ENCODE measurements around the gene LRRC2. TPM values are rescaled to one million over a fixed set of nuclear protein-coding genes. Genes with fewer than 3 reads are reported as not detected.
"Not testable (repeated sequence)": the region's sequence is repeated elsewhere in the genome, so short reads cannot be mapped to it uniquely, and the experiment has no call there.

The LRRC2 gene
- total and polyA plus RNA-seq, 10 donors = 0.59 to 10.9 (median 5.0) TPM

GRCh38 chr3:46549408-46549904 lies 16.6 kb downstream of the LRRC2 start:
- TF ChIP-seq POLR2AphosphoS5 (IDR thresholded peaks at IDR 0.05) = no peak
- no peak for TF ChIP-seq CTCF (IDR thresholded peaks at IDR 0.05 in 8 of 11, conservative IDR thresholded peaks at IDR 0.05 in 3 of 11)
- no peak for TF ChIP-seq POLR2A (IDR thresholded peaks at IDR 0.05)
- Histone ChIP-seq H3K36me3 (peaks cover 0 to 5% (median 0%) of the 10 kb centered on the region in 6 donors), H3K4me1 (peaks cover 0 to 15% (median 0%) of the 10 kb centered on the region in 6 donors), H3K27me3 (replicated peaks in 1 of 7) (peaks cover 0 to 5% (median 0%) of the 10 kb centered on the region in 7 donors), H3K27ac (no peak overlapping the region), H3K4me3 (no peak overlapping the region), H3K9me3 (no peaks in the 10 kb centered on the region)
- WGBS, 5 donors = 32 to 61% (median 51%) methylated on average over 4 of the region's 4 CpGs
- intact Hi-C loops (cut with DNase I; ENCODE audit: low total_unique reads) = no loop called here
- no peak for DNase-seq

- H3K4me3 ChIP-seq; DNase-seq; H3K36me3 ChIP-seq; H3K9me3 ChIP-seq; H3K27ac ChIP-seq; intact Hi-C loops (cut with DNase I; ENCODE audit: low total_unique reads); H3K27me3 ChIP-seq (replicated peaks in 1 of 7): not testable (repeated sequence)
- peaks cover 0 to 15% (median 0%) of the 10 kb centered on the region in 6 donors for H3K4me1 ChIP-seq
- WGBS, 5 donors = 95 to 99% (median 97%) methylated on average over 3 of the region's 3 CpGs
Measured at GRCh38 chr3:46548611-46549010, 17.5 kb downstream of the LRRC2 start.

- intact Hi-C loops (cut with DNase I; ENCODE audit: low total_unique reads) = no loop called here
- Histone ChIP-seq H3K4me3 (no peak overlapping the region), H3K27me3 (replicated peaks in 1 of 7) (peaks cover 0 to 4% (median 0%) of the 10 kb centered on the region in 7 donors), H3K9me3 (no peaks in the 10 kb centered on the region), H3K4me1 (peaks cover 0 to 10% (median 1%) of the 10 kb centered on the region in 6 donors), H3K36me3 (peaks cover 0 to 5% (median 0%) of the 10 kb centered on the region in 6 donors), H3K27ac (no peak overlapping the region)
- WGBS, 5 donors = 80 to 95% (median 87%) methylated on average over 1 of the region's 1 CpG
- DNase-seq = no peak
- TF ChIP-seq POLR2A (IDR thresholded peaks at IDR 0.05) (no peak), POLR2AphosphoS5 (IDR thresholded peaks at IDR 0.05) (no peak), CTCF (IDR thresholded peaks at IDR 0.05 in 8 of 11, conservative IDR thresholded peaks at IDR 0.05 in 3 of 11) (no peak)
Measured at GRCh38 chr3:46546896-46547440, 19.1 kb downstream of the LRRC2 start.

DNA sequence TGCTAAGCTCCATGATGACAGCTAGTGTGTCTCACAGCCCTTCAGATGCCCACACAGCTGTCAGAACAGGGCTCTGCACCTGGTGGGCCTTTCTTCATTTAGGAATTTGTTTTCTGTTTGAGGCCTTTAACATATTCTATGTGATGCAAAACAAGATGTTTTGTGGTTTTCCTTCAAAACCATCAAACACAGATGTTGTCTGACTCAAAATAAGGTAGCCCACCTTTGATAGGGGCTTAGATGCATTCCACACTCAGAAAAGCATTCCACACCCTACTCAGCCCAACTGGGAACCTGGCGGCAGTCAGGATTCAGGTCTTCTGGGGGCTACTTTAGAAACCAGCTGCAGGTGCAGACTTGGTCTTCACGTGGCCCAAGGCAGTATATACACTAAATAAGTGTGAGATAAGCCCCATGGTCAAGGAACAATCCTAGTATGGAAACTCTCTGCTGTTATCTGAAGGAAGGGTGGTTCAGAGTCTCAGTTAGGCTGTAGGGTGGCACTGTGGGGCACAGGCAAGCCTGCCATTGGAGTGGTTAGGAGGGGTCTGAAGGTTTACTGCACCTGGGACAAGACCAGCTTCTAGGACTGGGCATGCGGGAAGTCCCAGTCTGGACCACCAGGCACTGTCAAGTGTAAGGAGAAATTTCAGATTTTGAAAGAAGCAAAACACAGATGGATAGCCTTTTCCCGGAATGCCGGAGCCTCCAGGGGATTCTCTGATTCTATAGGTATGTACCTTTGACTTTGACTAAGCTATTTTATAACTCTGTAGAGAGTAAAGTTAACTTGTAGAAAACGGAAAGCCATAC lies 20.1 kb downstream of the LRRC2 start:
- peaks cover 0 to 18% (median 5%) of the 10 kb centered on the region in 6 donors for H3K4me1 ChIP-seq
- no peaks in the 10 kb centered on the region for H3K9me3 ChIP-seq
- 81 to 89% (median 83%) methylated on average over 6 of the region's 6 CpGs for WGBS, 5 donors
- H3K36me3 ChIP-seq = peaks cover 0 to 5% (median 0%) of the 10 kb centered on the region in 6 donors
- no peak for TF ChIP-seq POLR2AphosphoS5 (IDR thresholded peaks at IDR 0.05)
- TF ChIP-seq POLR2A (IDR thresholded peaks at IDR 0.05) = no peak
- TF ChIP-seq CTCF (IDR thresholded peaks at IDR 0.05 in 8 of 11, conservative IDR thresholded peaks at IDR 0.05 in 3 of 11) = no peak
- H3K27ac ChIP-seq = no peak overlapping the region
- H3K4me3 ChIP-seq = no peak overlapping the region
- no peaks in the 10 kb centered on the region for H3K27me3 ChIP-seq (replicated peaks in 1 of 7)
- no peak for DNase-seq
- intact Hi-C loops (cut with DNase I; ENCODE audit: low total_unique reads) = no loop called here
